ENCODE data around the gene FAIM. TPM values are rescaled to one million over a fixed set of nuclear protein-coding genes. Genes with fewer than 3 reads are reported as not detected.

FAIM gene
- total RNA-seq, 4 donors from 2014 or later, result 5.1 to 12.5 (median 7.1) TPM

DNA sequence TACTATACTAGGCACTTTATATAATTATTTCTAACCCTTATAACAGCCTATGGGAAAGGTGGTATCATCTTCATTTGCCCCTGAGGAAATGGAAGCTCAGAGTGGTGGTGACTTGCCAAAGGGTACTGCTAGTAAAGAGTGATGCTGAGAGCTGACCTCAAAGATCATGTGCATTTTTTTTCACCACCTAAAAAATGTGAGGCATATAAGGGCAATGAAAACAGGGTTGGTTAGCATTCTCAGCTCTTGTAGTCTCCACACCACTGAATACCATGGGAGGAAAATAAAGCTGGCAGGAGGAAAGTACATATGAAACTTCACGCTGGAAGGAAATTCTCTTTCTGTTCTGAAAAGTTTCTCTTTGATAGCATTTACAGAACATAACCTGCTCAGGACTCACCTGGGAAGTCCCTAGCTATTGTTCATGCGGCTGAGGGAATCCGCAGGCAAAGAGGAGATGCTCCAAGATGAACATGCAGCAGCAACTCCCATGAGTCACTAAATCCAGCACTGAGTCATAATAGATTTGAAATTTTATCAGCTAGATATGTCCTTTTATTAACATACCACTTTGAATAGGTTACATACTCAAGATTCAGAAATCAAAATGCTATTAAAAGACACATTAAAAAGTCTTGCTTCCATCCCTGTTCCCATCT lies 17.3 kb downstream of the FAIM start:
- intact Hi-C loops (cut with DNase I; ENCODE audit: low total_unique reads), result no loop called here
- DNase-seq (ENCODE audit: low spot score in 2 of 2), result no peak
- TF ChIP-seq, protein P1, sequence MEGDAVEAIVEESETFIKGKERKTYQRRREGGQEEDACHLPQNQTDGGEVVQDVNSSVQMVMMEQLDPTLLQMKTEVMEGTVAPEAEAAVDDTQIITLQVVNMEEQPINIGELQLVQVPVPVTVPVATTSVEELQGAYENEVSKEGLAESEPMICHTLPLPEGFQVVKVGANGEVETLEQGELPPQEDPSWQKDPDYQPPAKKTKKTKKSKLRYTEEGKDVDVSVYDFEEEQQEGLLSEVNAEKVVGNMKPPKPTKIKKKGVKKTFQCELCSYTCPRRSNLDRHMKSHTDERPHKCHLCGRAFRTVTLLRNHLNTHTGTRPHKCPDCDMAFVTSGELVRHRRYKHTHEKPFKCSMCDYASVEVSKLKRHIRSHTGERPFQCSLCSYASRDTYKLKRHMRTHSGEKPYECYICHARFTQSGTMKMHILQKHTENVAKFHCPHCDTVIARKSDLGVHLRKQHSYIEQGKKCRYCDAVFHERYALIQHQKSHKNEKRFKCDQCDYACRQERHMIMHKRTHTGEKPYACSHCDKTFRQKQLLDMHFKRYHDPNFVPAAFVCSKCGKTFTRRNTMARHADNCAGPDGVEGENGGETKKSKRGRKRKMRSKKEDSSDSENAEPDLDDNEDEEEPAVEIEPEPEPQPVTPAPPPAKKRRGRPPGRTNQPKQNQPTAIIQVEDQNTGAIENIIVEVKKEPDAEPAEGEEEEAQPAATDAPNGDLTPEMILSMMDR (IDR thresholded peaks at IDR 0.05), result no peak
- no peak for TF ChIP-seq POLR2A (IDR thresholded peaks at IDR 0.05)
- no peak overlapping the region for H3K4me3 ChIP-seq (ENCODE audit: low read depth, poor library complexity, severe bottlenecking)
- 58 to 60% methylated on average over 3 of the region's 3 CpGs for WGBS, 2 donors

DNA sequence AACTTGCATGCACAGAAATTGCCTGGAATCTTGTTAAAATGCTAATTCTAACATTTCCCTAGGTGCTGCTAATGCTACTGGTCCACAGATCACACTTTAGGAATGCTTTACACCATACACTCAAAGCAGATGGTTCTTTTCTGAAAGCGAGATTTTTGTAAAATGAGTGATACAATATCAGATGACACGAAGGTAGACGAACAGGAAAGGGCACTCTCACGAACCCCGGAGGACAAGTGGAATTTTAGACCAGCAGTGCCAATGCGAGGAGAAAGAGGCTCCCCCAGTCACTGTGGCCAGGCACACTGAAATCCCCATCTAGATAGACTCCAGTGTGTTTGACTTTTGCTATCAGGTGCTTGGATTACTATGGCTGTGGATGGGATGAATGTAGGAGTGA lies 21.0 kb downstream of the FAIM start:
- 75 to 78% methylated on average over 6 of the region's 6 CpGs for WGBS, 2 donors
- intact Hi-C loops (cut with DNase I; ENCODE audit: low total_unique reads), result no loop called here
- no peak for DNase-seq (ENCODE audit: low spot score in 2 of 2)
- no peak overlapping the region for H3K4me3 ChIP-seq (ENCODE audit: low read depth, poor library complexity, severe bottlenecking)
- TF ChIP-seq POLR2A (IDR thresholded peaks at IDR 0.05), result no peak

DNA sequence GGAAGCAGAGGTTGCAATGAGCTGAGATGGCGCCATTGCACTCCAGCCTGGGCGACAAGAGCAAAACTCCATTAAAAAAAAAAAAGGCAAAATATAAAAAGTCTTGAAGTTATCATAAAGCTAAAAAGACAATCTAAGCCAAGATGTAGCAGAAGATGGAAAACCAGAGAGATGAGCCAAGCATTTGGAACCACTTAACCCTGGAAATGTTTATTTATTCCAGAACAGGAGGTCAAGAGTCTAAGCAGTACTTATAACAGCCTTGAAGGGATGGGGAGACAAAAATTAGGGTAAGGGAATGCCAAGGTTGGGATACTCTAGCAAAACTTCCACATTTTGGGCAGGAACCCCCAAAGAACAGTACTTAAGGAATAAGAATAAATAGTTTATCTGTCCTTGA lies 30.1 kb downstream of the FAIM start:
- intact Hi-C loops (cut with DNase I; ENCODE audit: low total_unique reads), result no loop called here
- TF ChIP-seq POLR2A (IDR thresholded peaks at IDR 0.05), result no peak
- TF ChIP-seq, protein P1 (IDR thresholded peaks at IDR 0.05), result no peak
- H3K4me3 ChIP-seq (ENCODE audit: low read depth, poor library complexity, severe bottlenecking), result no peak overlapping the region
- WGBS, 2 donors, result 82 to 86% methylated on average over 2 of the region's 2 CpGs
- no peak for DNase-seq (ENCODE audit: low spot score in 2 of 2)

DNA sequence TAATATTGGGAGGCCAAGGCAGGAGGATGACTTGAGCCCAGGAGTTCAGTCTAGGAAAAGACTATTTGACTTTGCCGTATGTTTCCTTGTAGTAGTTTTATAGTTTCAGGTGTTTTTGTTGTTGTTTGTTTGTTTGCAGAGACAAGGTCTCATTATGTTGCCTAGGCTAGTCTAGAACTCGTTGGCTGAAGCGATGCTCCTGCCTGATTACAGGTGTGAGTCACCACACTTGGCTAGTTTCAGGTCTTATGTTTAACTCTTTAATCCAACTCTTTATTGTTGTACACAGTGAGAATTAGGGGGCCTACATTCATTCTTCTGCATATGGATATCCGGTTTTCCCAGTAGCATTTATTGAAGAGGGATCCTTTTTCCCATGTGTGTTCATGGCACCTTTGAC lies 32.0 kb downstream of the FAIM start:
- TF ChIP-seq, protein P1 (IDR thresholded peaks at IDR 0.05), result no peak
- TF ChIP-seq POLR2A (IDR thresholded peaks at IDR 0.05), result no peak
- no peak overlapping the region for H3K4me3 ChIP-seq (ENCODE audit: low read depth, poor library complexity, severe bottlenecking)
- intact Hi-C loops (cut with DNase I; ENCODE audit: low total_unique reads), result no loop called here
- 69 to 73% methylated on average over 4 of the region's 4 CpGs for WGBS, 2 donors
- DNase-seq (ENCODE audit: low spot score in 2 of 2), result no peak

DNA sequence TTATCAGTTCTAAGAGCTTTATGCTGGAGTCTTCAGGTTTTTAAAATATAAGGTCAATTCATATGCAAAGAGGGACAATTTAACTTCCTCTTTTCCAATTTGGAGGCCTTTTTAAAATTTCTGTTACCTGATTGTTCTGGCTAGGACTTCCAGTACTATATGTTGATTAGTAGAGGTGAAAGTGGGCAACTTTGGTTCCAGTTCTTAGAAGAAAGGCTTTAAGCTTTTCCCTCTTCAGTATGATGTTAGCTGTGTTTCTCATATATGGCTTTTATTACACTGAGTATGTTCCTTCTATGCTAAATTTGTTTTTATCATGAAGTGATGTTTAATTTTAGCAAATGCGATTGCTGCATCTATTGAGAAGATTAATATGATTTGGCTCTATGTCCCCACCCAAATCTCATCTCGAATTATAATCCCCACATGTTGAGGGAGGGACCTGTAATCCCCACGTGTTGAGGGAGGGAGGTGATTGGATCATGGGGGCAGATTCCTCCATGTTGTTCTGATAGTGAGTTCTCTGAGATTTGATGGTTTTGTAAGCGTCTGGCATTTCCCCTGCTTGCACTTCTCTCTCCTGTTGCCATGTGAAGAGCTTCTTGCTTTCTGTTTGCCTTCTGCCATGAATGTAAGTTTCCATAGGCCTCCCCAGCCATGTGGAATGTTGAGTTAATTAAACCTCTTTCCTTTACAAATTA lies 33.8 kb downstream of the FAIM start:
- TF ChIP-seq, protein P1 (IDR thresholded peaks at IDR 0.05), result no peak
- TF ChIP-seq POLR2A (IDR thresholded peaks at IDR 0.05), result no peak
- H3K4me3 ChIP-seq (ENCODE audit: low read depth, poor library complexity, severe bottlenecking), result no peak overlapping the region
- no peak for DNase-seq (ENCODE audit: low spot score in 2 of 2)
- 82% methylated on average over 4 of the region's 4 CpGs for WGBS, 2 donors
- intact Hi-C loops (cut with DNase I; ENCODE audit: low total_unique reads), result no loop called here

DNA sequence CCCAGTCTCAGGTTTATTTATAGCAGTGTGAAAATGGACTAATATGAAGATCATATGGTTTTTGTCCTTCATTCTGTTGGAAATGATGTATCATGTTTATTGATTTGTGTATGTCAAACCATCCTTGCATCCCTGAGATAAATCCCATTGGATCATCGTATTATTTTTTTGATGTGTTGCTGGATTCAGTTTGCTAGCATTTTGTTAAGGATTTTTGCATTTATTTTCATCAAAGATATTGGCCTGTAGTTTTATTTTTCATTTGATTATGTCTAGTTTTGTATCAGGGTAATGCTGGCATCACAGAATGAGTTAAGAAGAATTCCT lies 34.3 kb downstream of the FAIM start:
- H3K4me3 ChIP-seq (ENCODE audit: low read depth, poor library complexity, severe bottlenecking), result no peak overlapping the region
- 96 to 97% methylated on average over 1 of the region's 1 CpG for WGBS, 2 donors
- DNase-seq (ENCODE audit: low spot score in 2 of 2), result no peak
- intact Hi-C loops (cut with DNase I; ENCODE audit: low total_unique reads), result no loop called here
- TF ChIP-seq POLR2A (IDR thresholded peaks at IDR 0.05), result no peak
- TF ChIP-seq, protein P1 (IDR thresholded peaks at IDR 0.05), result no peak
